SK-N-MC (cell line): Measurements from ENCODE around the gene MYO10.

Source experiments
- EZH2 ChIP-seq: fragments of 200-600 bp; sonication (generic); IDR thresholded peaks from one replicate; pipeline ENCODE4 v1.6.1; 2017; ENCODE audit warnings: antibody characterized with exemption
- POLR2AphosphoS5 ChIP-seq: IDR thresholded peaks from 2 replicates; pipeline ENCODE4 v1.6.1; 2012; ENCODE audit warnings: mild to moderate bottlenecking, low read depth, low read length, borderline replicate concordance

- TF ChIP-seq POLR2AphosphoS5 (no peak; the same call in 1 of the 2 replicates), EZH2 (no peak)
Measured at GRCh38 chr5:16903480-16904300, 32.4 kb downstream of the MYO10 start.
